DND-41 (cell line): ENCODE data around the gene RNF41.

ENCODE experiments used
- CTCF ChIP-seq: IDR thresholded peaks from 2 replicates; pipeline ENCODE4 v1.5.1; 2012; ENCODE audit warnings: borderline replicate concordance, low read length, moderate library complexity, mild to moderate bottlenecking; ENCODE audit not compliant: poor library complexity, severe bottlenecking; ENCODE audit errors: extremely low read depth
- EZH2 ChIP-seq: IDR thresholded peaks from 3 replicates; pipeline ENCODE4 v1.6.1; 2012; ENCODE audit warnings: borderline replicate concordance, low read depth, mild to moderate bottlenecking, moderate library complexity, low read length, inconsistent platforms; ENCODE audit not compliant: severe bottlenecking

- TF ChIP-seq CTCF (no peak), EZH2 (no peak)
Measured at GRCh38 chr12:56223571-56224101, 1.9 kb upstream of the RNF41 start.
